Nephron (organoid): ENCODE results near the gene ATG13.

Experiments used
- H3K27ac Mint-ChIP-seq, 3 experiments: 2 replicates each; pipeline ENCODE4 v1.8.0; 2020; ENCODE audit warnings: mixed read lengths in 3 of 3, mild to moderate bottlenecking in 2 of 3, moderate library complexity in 1 of 3
- H3K27me3 Mint-ChIP-seq: 2 replicates; pipeline ENCODE4 v1.8.0; 2021; ENCODE audit warnings: low read depth, mild to moderate bottlenecking, moderate library complexity, mixed read lengths
- H3K36me3 Mint-ChIP-seq: 2 replicates; pipeline ENCODE4 v1.8.0; 2020; ENCODE audit warnings: low read depth, mixed read lengths
- H3K4me1 Mint-ChIP-seq: 2 replicates; pipeline ENCODE4 v1.8.0; 2020; ENCODE audit warnings: mixed read lengths
- H3K4me3 Mint-ChIP-seq, 3 experiments: 2 replicates each; pipeline ENCODE4 v1.8.0; 2020; ENCODE audit warnings: mild to moderate bottlenecking in 3 of 3, mixed read lengths in 3 of 3, moderate library complexity in 2 of 3
- H3K9me3 Mint-ChIP-seq: 2 replicates; pipeline ENCODE4 v1.8.0; 2020; ENCODE audit warnings: mixed read lengths
- CTCF ChIP-seq, 3 experiments: fragments of 200-600 bp; sonication (generic); IDR thresholded peaks; one replicate each; pipeline ENCODE4 v1.5.0; 2021; ENCODE audit warnings: antibody characterized with exemption in 3 of 3; ENCODE audit not compliant: unreplicated experiment in 3 of 3

ATG13 gene

GRCh38 chr11:46694607-46695006 lies 77.3 kb downstream of the ATG13 start:
- H3K27ac Mint-ChIP-seq: no peak overlapping the region
- TF ChIP-seq CTCF (IDR thresholded peaks at IDR 0.05; ENCODE audit: unreplicated experiment in 3 of 3): no peak
- no peak overlapping the region for H3K4me3 Mint-ChIP-seq
- H3K4me1 Mint-ChIP-seq: peaks cover 22% of the 10 kb centered on the region
- no peaks in the 10 kb centered on the region for H3K27me3 Mint-ChIP-seq
- no peaks in the 10 kb centered on the region for H3K9me3 Mint-ChIP-seq
- H3K36me3 Mint-ChIP-seq: peaks cover 17% of the 10 kb centered on the region

GRCh38 chr11:46695345-46696211 lies 78.2 kb downstream of the ATG13 start:
- Mint-ChIP-seq H3K9me3 (no peaks in the 10 kb centered on the region), H3K27me3 (no peaks in the 10 kb centered on the region), H3K36me3 (peaks cover 15% of the 10 kb centered on the region), H3K4me3 (no peak overlapping the region), H3K4me1 (peaks cover 26% of the 10 kb centered on the region), H3K27ac (no peak overlapping the region)
- no peak for TF ChIP-seq CTCF (IDR thresholded peaks at IDR 0.05; ENCODE audit: unreplicated experiment in 3 of 3)

- H3K36me3 Mint-ChIP-seq: peaks cover 12% of the 10 kb centered on the region
- peaks cover 29% of the 10 kb centered on the region for H3K4me1 Mint-ChIP-seq
- TF ChIP-seq CTCF (IDR thresholded peaks at IDR 0.05; ENCODE audit: unreplicated experiment in 3 of 3): no peak
- no peaks in the 10 kb centered on the region for H3K9me3 Mint-ChIP-seq
- H3K27me3 Mint-ChIP-seq: no peaks in the 10 kb centered on the region
- H3K27ac Mint-ChIP-seq: no peak overlapping the region
- no peak overlapping the region for H3K4me3 Mint-ChIP-seq
Observed at GRCh38 chr11:46696212-46696558, 78.8 kb downstream of the ATG13 start.

GRCh38 chr11:46697303-46697702 lies 80.0 kb downstream of the ATG13 start:
- no peak for TF ChIP-seq CTCF (IDR thresholded peaks at IDR 0.05; ENCODE audit: unreplicated experiment in 3 of 3)
- peak overlapping the region; percentile 34 to 71 (median 36) for H3K27ac Mint-ChIP-seq
- H3K36me3 Mint-ChIP-seq: peaks cover 18% of the 10 kb centered on the region
- peaks cover 36% of the 10 kb centered on the region for H3K4me1 Mint-ChIP-seq
- peak overlapping the region; percentile 43 to 99 (median 94) for H3K4me3 Mint-ChIP-seq
- no peaks in the 10 kb centered on the region for H3K9me3 Mint-ChIP-seq
- H3K27me3 Mint-ChIP-seq: no peaks in the 10 kb centered on the region

GRCh38 chr11:46697723-46698122 lies 80.4 kb downstream of the ATG13 start:
- Mint-ChIP-seq H3K27ac (peak overlapping the region; percentile 34 to 71 (median 36)), H3K9me3 (no peaks in the 10 kb centered on the region), H3K36me3 (peaks cover 22% of the 10 kb centered on the region), H3K4me1 (peaks cover 36% of the 10 kb centered on the region), H3K4me3 (peak overlapping the region; percentile 43 to 99 (median 94)), H3K27me3 (no peaks in the 10 kb centered on the region)
- no peak for TF ChIP-seq CTCF (IDR thresholded peaks at IDR 0.05; ENCODE audit: unreplicated experiment in 3 of 3)

- peak overlapping the region; percentile 67 to 93 (median 71) for H3K27ac Mint-ChIP-seq
- H3K9me3 Mint-ChIP-seq: no peaks in the 10 kb centered on the region
- peaks cover 29% of the 10 kb centered on the region for H3K36me3 Mint-ChIP-seq
- no peak for TF ChIP-seq CTCF (IDR thresholded peaks at IDR 0.05; ENCODE audit: unreplicated experiment in 3 of 3)
- peak overlapping the region; percentile 89 to 99 (median 94) for H3K4me3 Mint-ChIP-seq
- H3K27me3 Mint-ChIP-seq: no peaks in the 10 kb centered on the region
- peaks cover 36% of the 10 kb centered on the region for H3K4me1 Mint-ChIP-seq
Observed at GRCh38 chr11:46698597-46698996, 81.2 kb downstream of the ATG13 start.
